Measurements from ENCODE around the gene USP17L29. TPM values are rescaled to one million over a fixed set of nuclear protein-coding genes. Genes with fewer than 3 reads are reported as not detected.
"Not testable (repeated sequence)": the region's sequence is repeated elsewhere in the genome, so short reads cannot be mapped to it uniquely, and the experiment has no call there.

USP17L29 gene
- total RNA-seq, 1 experiment from 2014 or later = not detected

DNA sequence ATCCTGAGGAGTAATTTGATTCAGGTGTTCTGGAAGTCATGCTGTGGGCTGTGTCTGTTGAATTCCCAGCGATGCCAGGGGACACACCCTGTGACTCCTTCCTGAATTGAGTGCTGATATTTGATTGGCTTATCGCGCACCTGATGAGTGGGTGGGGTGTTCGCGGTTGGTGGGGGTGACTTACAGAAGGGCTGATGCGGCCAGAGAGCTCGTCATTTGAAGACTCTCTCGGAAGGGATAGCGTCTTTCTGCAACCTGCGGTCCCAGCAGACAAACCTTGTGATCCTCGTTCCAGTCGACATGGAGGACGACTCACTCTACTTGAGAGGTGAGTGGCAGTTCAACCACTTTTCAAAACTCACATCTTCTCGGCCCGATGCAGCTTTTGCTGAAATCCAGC, 9.4 kb downstream of the USP17L29 start, which contains the start of gene USP17L30:
USP17L30 (plus strand) TSS at position 301 of the 400 bp plus-strand sequence; CDS start at position 301, 0 bp downstream.
- CTCF ChIA-PET; H3K36me3 Mint-ChIP-seq (ENCODE audit: insufficient read depth, unreplicated experiment); DNase-seq; H3K27me3 Mint-ChIP-seq (ENCODE audit: unreplicated experiment); H3K4me3 Mint-ChIP-seq (ENCODE audit: low read depth, unreplicated experiment); H3K27ac Mint-ChIP-seq (ENCODE audit: unreplicated experiment); intact Hi-C loops (cut with micrococcal nuclease; ENCODE audit: unreplicated experiment); H3K9me3 Mint-ChIP-seq (ENCODE audit: low read depth, unreplicated experiment); BruUV-seq (replicated peaks); H3K4me1 Mint-ChIP-seq (ENCODE audit: low read depth, unreplicated experiment): not testable (repeated sequence)

DNA sequence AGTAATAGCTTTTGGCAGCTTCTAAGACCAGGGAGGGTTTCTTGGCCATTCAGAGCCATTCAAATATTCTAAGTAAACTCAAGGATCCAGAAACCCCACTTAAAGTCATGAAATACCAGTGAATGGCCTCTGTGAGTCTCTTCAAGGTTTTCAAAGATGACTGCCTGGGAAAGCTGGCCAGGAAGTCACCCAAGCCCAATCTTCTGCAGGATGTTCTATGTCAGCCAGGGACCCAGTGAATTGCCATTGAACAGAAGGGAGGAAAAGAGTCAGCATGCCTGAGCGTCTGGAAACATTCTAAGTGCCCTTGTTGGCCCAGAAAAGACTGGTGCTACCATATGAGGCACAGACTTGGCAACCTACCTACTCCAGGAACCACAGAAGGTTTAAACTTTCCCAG, 26.4 kb downstream of the USP17L29 start:
- not testable (repeated sequence) for H3K27ac Mint-ChIP-seq (ENCODE audit: unreplicated experiment); BruUV-seq (replicated peaks); H3K36me3 Mint-ChIP-seq (ENCODE audit: insufficient read depth, unreplicated experiment)

DNA sequence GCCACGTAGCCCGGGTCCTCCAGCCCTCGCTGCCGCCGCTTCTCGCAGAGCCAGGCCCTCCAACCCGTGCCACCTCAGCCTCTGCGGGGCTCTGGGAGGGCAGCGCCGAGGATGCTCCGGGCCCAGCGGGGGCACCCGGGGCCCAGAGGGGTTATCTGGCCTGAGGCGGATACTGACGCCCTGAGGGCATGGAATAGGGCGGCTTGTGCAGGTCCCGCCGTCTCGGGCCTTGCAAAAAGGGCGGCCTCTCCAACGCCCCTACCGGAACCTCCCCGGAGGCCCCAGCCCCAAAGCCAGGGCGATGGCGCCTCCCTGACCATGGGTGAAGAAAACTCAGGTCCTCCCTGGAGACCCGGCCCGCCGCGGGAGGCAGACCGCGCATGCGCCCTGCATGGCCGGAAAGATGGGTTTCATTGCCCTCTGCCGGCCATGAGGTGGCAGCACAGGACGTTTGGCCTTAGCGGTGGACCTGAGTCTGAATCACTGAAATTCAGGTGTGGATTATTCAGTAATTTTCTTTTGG, 27.6 kb downstream of the USP17L29 start:
- H3K27me3 Mint-ChIP-seq (ENCODE audit: unreplicated experiment); intact Hi-C loops (cut with micrococcal nuclease; ENCODE audit: unreplicated experiment); H3K4me1 Mint-ChIP-seq (ENCODE audit: low read depth, unreplicated experiment); H3K36me3 Mint-ChIP-seq (ENCODE audit: insufficient read depth, unreplicated experiment); H3K9me3 Mint-ChIP-seq (ENCODE audit: low read depth, unreplicated experiment); BruUV-seq (replicated peaks); H3K27ac Mint-ChIP-seq (ENCODE audit: unreplicated experiment): not testable (repeated sequence)
- CTCF ChIA-PET = interaction anchor here (0.5 kb wide), 1 partner anchor 15 kb away, joined by 3 read pairs; no protein-coding TSS in a partner anchor
- peak; percentile 42 for DNase-seq
- H3K4me3 Mint-ChIP-seq (ENCODE audit: low read depth, unreplicated experiment) = peak overlapping the region; percentile 19

More for the DNA sequence above, 26.4 kb downstream of the USP17L29 start:
- H3K9me3 Mint-ChIP-seq (ENCODE audit: low read depth, unreplicated experiment); H3K27me3 Mint-ChIP-seq (ENCODE audit: unreplicated experiment); intact Hi-C loops (cut with micrococcal nuclease; ENCODE audit: unreplicated experiment); H3K4me1 Mint-ChIP-seq (ENCODE audit: low read depth, unreplicated experiment); H3K4me3 Mint-ChIP-seq (ENCODE audit: low read depth, unreplicated experiment); DNase-seq; CTCF ChIA-PET: not testable (repeated sequence)

DNA sequence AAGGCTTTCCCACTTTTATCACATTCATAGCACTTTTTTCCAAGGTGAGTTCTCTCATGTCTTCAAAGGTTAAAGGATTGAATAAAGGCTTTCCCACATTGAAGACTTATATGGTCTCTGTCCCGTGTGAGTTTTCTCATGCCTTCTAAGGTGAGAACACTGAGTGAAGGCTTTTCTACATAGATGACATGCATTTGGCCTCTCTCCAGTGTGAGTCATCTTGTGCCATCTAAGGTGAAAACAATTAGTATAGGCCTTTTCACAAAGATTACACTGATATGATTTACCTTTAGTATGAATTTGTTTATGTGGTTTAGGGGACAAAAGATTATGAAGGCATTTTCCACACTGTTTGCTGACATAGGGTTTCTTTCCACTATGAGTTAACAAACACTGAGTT, 30.7 kb downstream of the USP17L29 start:
- Mint-ChIP-seq H3K9me3 (ENCODE audit: low read depth, unreplicated experiment) (no peaks in the 10 kb centered on the region), H3K4me3 (ENCODE audit: low read depth, unreplicated experiment) (no peak overlapping the region), H3K27ac (ENCODE audit: unreplicated experiment) (no peak overlapping the region), H3K4me1 (ENCODE audit: low read depth, unreplicated experiment) (no peaks in the 10 kb centered on the region), H3K27me3 (ENCODE audit: unreplicated experiment) (no peaks in the 10 kb centered on the region), H3K36me3 (ENCODE audit: insufficient read depth, unreplicated experiment) (no peaks in the 10 kb centered on the region)
- TF ChIP-seq, protein P1, sequence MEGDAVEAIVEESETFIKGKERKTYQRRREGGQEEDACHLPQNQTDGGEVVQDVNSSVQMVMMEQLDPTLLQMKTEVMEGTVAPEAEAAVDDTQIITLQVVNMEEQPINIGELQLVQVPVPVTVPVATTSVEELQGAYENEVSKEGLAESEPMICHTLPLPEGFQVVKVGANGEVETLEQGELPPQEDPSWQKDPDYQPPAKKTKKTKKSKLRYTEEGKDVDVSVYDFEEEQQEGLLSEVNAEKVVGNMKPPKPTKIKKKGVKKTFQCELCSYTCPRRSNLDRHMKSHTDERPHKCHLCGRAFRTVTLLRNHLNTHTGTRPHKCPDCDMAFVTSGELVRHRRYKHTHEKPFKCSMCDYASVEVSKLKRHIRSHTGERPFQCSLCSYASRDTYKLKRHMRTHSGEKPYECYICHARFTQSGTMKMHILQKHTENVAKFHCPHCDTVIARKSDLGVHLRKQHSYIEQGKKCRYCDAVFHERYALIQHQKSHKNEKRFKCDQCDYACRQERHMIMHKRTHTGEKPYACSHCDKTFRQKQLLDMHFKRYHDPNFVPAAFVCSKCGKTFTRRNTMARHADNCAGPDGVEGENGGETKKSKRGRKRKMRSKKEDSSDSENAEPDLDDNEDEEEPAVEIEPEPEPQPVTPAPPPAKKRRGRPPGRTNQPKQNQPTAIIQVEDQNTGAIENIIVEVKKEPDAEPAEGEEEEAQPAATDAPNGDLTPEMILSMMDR (IDR thresholded peaks at IDR 0.05; ENCODE audit: unreplicated experiment) = no peak
- DNase-seq = no peak
- intact Hi-C loops (cut with micrococcal nuclease; ENCODE audit: unreplicated experiment) = no loop called here
- CTCF ChIA-PET = no interaction called here
- no TSS peak for BruUV-seq (replicated peaks)

DNA sequence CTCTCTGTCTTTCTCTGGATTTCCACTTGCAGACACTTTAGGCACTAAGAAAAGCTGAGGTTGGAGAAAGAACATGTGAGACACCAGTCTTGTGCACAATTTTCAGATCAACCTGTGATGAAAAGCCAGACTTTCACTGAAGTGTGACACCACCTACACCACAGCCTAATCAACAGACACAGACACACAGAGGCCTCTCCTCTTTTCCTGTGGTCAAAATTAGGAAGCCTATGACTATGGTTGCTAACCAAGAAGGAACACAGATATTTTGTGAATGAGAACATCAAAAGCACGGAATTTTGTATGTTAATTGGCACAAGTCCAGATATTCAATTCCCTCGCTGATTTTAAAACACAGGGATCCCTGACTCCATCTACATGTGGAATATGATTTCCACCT, 35.6 kb downstream of the USP17L29 start:
- intact Hi-C loops (cut with micrococcal nuclease; ENCODE audit: unreplicated experiment) = not testable (repeated sequence)

More for the DNA sequence above, 35.6 kb downstream of the USP17L29 start:
- H3K27ac Mint-ChIP-seq (ENCODE audit: unreplicated experiment); DNase-seq; H3K9me3 Mint-ChIP-seq (ENCODE audit: low read depth, unreplicated experiment); BruUV-seq (replicated peaks); H3K27me3 Mint-ChIP-seq (ENCODE audit: unreplicated experiment); H3K36me3 Mint-ChIP-seq (ENCODE audit: insufficient read depth, unreplicated experiment); H3K4me1 Mint-ChIP-seq (ENCODE audit: low read depth, unreplicated experiment); CTCF ChIA-PET; H3K4me3 Mint-ChIP-seq (ENCODE audit: low read depth, unreplicated experiment): not testable (repeated sequence)

Other genes with a start within 250 kb of the USP17L29 start
- gene FAM90A26, start 183.2 kb upstream of the USP17L29 start, total RNA-seq (2022) = not detected in 2 replicates
- not detected in 2 replicates for gene USP17L10, start 143.0 kb upstream of the USP17L29 start, total RNA-seq (2022)
- not detected in 2 replicates for gene USP17L11, start 138.2 kb upstream of the USP17L29 start, total RNA-seq (2022)
- not detected in 2 replicates for gene USP17L12, start 133.5 kb upstream of the USP17L29 start, total RNA-seq (2022)
- gene USP17L13, start 128.7 kb upstream of the USP17L29 start, total RNA-seq (2022) = not detected in 2 replicates
- not detected in 2 replicates for gene USP17L15, start 119.3 kb upstream of the USP17L29 start, total RNA-seq (2022)
- gene USP17L17, start 109.8 kb upstream of the USP17L29 start, total RNA-seq (2022) = not detected in 2 replicates
- gene USP17L18, start 105.0 kb upstream of the USP17L29 start, total RNA-seq (2022) = not detected in 2 replicates
- gene USP17L19, start 100.3 kb upstream of the USP17L29 start, total RNA-seq (2022) = not detected in 2 replicates
- not detected in 2 replicates for gene USP17L20, start 95.5 kb upstream of the USP17L29 start, total RNA-seq (2022)
- gene USP17L21, start 90.8 kb upstream of the USP17L29 start, total RNA-seq (2022) = not detected in 2 replicates
- gene USP17L22, start 86.0 kb upstream of the USP17L29 start, total RNA-seq (2022) = not detected in 2 replicates
- not detected in 2 replicates for gene USP17L24, start 28.5 kb upstream of the USP17L29 start, total RNA-seq (2022)
- not detected in 2 replicates for gene USP17L25, start 23.7 kb upstream of the USP17L29 start, total RNA-seq (2022)
- gene USP17L26, start 19.0 kb upstream of the USP17L29 start, total RNA-seq (2022) = not detected in 2 replicates
- not detected in 2 replicates for gene USP17L5, start 14.2 kb upstream of the USP17L29 start, total RNA-seq (2022)
- gene USP17L27, start 9.5 kb upstream of the USP17L29 start, total RNA-seq (2022) = not detected in 2 replicates
- not detected in 2 replicates for gene USP17L28, start 4.7 kb upstream of the USP17L29 start, total RNA-seq (2022)
- not detected in 2 replicates for gene USP17L30, start 9.5 kb downstream of the USP17L29 start, total RNA-seq (2022)
- not detected in 2 replicates for gene DEFB131A, start 90.8 kb downstream of the USP17L29 start, total RNA-seq (2022)

Data from Calu3 (cell line).